ENCODE results near the gene PPP4R1.

Gene PPP4R1

DNA sequence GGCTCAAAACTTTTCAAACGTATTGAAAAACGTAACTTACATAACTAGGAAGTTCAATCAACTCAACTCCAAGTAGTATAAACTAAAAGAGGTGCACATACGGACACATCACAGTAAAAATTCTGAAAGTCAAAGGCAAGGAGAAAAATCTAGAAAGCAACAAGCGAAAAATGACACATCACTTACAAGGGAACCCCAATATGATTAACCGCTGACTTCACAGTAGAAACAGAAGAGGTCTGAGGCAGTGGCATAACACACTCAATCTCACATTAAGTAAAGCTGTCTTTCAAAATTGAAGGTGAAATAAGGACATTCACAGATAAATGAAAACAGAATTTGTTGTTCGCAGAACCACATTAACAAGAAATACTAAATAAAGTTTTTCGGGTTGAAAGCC, 32.7 kb downstream of the PPP4R1 start:
- no peak for DNase-seq

DNA sequence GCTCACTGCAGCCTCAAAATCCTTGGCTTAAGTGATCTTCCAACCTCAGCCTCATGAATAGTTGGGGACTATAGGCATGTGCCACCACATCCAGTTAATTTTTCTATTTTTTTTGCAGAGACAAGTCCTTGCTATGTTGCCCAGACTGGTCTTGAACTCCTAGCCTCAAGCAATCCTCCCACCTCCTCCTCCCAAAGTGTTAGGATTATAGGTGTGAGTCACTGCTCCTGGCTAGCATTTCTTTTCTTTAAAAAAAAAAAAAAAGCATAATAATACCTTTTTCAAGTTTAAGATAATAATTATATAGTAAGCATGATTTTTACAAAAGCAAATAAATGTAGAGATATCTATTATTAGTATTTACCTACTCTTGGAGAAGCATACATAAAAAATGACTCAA, 36.1 kb downstream of the PPP4R1 start:
- DNase-seq, result no peak

DNA sequence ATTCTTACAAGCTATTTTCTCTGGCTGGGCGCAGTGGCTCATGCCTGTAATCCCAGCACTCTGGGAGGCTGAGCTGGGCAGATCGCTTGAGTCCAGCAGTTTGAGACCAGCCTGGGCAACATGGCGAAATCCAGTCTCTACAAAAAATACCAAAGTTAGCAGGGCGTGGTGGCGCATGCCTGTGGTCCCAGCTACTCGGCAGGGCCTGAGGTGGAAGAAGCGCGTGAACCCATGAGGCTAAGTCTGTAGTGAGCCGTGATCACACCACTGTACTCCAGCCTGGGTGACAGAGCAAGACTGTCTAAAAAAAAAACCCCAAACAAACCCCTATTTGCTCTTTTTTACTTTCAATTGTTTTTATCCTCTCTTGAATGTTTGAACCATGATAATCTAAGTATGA, 37.0 kb downstream of the PPP4R1 start:
- DNase-seq, result no peak

DNA sequence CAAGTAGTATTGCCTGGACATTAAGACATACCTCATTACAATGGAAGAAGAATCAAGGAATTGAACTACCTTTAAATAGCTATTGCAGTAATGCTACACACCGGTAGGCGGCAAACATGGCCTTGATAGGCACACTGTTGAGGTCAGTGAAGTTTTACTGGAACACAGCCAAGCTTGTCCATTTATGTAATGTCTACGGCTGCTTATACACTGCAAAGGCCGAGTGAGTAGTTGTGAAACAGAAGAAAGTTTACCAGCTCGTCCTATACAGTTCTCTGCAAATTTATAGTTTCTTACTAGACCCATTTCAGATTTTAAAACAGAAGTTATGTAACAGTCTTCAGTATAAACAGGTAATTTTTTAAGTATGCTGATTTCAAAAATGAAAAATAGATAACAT, 38.8 kb downstream of the PPP4R1 start:
- peak; percentile 91 for DNase-seq

DNA sequence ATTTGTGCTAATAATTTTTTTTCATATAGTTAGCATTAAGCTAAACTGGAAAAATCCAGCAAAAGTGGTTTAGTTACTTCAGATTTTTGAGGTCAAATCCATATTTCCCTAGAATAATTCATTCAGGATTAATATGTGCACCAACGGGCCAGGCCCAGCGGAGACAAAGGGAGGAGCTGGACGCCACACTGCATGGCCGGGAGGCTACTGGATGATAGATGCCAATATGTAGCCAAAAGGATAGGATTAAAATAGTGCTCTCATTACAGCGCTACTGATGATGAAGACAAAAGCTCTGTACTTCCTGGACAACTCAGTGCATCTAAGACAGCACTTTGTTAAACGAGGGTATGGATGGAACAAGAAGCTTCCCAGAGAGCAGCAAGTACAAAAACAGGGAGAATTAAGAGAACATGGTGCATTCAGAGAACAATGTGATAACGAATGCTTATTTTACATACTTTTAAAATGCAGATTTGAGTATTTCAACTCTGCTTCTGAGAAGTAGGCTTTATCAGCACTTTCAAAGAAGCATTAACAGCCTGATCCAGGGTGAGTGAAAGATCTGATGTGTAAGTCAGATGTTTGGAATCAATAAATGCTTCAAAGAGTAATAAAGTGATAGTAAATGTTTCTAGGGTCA, 39.8 kb downstream of the PPP4R1 start:
- no peak for DNase-seq

DNA sequence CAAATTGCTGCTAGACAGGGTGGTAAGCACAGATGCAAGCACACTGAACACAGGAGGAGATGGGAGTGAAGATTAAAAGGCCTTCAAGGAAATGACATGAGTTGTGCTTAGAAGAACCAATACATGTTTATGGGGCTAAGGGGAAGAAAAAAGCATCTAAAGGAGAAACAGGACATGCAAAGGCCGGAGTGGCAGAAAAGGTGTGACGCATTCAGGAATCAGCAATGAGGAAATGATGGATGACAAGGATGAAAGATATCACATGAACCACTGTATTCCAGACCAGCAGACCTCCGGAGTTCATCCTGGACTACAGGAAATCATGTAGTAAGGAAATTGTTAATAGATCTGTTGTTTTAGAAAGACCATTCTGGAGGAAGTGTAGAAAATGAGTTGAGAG, 42.8 kb downstream of the PPP4R1 start:
- DNase-seq, result no peak

DNA sequence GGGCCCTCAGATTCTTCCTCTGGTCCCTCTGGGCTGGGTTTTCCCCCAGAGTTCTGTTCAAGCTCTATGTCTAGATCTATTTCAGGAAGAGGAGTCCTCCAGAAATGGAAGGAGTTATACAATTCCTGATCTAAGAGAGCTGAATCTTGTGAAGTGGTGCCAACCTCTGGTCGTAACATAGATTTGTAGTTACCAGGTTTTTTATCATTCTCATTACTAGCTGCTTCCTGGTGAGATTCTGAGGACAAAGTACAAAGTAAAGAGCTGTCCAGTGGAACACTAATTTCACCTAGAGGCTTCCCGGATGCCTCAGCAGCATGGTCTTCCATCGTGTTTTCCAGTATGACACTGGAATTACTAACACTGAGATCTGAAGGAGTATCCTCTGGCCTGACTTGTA, 44.1 kb downstream of the PPP4R1 start:
- DNase-seq, result no peak

DNA sequence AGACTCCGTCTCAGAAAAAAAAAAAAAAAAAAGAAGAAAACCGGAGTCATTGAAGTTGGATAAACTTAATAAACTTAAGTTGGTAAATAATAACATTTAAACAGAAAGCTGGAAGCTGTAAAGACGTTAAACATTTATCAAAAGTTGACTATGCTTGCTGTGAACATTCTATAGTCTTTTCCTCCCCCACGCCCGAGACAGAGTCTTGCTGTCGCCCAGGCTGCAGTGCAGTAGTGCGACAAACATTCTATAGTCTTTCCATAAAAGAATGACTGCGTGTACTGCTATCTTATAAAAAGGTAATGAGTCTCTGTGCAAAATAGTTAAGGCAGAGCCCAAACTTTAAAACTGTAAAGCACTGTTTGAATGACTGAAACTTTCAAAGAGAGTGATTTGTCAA, 45.2 kb downstream of the PPP4R1 start:
- DNase-seq, result no peak

DNA sequence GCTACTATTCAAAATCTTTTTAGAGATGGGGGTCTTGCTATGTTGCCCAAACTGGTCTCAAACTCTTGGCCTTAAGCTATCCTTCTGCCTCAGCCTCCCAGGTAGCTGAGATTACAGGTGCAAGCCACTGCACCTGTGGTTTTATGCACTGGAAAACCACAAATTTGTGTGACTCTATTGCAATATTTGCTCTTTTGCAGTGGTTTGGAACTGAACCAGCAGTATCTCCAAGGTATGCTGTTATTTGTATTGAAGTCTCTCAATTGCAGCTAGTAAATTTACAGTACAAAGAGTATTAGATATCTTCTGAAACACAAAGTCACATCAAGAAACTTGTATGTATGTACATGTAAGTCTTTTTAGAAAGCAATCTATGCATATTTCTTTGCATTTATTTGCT, 46.2 kb downstream of the PPP4R1 start:
- DNase-seq, result no peak

DNA sequence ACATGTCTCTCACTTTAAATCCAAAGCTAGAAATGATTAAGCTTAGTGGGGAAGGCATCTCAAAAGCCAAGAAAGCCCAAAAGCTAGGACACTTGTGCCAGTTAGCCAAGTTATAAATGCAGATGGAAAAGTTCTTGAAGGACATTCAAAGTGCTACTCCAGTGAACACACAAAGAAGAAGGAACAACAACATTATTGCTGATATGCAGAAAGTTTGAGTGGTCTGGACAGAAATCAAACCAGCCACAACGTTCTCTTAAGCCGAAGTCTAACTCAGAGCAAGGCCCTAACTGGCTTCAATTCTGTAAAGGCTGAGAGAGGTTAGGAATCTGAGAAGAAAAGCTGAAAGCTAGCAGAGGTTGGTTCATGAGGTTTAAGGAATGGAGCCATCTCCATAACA, 49.0 kb downstream of the PPP4R1 start:
- no peak for DNase-seq

DNA sequence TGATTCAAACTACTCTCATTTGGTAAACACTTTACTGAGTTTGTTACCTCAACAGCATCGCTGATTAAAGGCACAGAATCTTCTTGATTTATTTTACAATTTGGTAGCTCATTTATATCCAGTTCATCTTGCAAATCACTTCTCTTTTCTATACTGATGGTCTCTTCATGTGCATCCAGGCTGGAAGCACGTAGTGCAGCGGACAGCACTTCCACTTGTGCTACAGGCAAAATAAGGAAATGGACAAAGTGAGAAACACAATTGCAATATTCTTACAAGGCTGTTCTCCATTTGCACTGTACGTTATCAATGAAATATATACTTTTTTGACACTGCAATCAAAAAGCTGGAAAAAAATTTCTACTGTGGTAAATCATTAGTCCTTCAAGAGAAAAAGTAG, 51.0 kb downstream of the PPP4R1 start:
- DNase-seq, result peak; percentile 46

DNA sequence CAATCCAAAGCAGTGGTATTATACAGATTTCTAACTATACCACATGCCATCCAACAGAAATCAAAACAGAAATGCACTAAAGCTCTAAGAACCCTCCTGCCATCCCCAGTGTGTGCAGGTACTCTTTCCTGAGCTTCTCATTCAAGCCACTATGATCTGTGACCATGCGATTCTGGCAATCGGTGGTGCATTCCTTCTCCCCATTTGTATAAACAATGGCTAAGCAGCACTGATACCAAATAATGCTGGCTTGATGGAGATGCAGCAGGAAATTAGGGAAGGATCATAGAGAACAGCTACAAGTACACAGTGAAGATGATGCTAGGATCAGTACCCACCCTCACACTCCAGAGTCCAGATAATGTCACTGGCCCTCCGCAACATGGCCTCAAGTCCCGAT, 51.8 kb downstream of the PPP4R1 start:
- DNase-seq, result no peak

DNA sequence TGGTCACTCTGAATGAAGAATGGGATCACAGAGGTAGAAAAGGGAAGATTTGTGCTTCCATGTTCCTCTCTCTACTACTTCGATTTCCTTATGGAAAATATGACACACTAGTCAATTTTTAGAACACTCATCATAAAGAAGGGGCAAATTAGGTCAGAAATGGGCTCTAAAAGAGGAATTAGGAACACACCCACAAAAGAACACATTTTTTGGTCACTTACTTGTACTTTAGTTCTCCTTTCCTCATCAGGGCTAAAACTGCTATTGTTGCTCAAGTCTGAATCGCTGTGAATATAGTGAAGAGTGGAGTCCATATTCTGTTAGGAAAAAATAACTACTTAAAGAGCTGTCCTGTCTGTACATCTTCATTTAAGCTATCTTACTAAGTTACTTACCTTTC, 52.6 kb downstream of the PPP4R1 start:
- DNase-seq, result peak; percentile 78

DNA sequence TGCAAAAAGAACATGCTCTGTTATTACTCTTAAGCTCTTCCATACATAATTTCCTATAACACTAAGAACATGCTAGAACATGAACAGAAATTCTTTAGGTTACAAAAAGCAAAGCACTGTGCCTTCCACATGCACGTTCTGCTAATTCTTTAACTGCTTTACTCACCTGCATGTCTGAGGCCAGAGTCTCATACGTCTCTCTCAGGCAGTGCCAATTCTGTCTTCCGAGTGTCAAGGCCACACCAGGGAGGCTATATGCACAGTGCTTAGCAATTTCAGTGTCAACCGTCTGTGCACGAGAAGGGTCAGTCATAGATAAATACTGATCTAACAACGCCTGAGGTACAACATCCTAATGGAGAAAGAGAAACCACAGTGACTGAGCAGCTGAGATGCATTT, 55.1 kb downstream of the PPP4R1 start:
- DNase-seq, result no peak

DNA sequence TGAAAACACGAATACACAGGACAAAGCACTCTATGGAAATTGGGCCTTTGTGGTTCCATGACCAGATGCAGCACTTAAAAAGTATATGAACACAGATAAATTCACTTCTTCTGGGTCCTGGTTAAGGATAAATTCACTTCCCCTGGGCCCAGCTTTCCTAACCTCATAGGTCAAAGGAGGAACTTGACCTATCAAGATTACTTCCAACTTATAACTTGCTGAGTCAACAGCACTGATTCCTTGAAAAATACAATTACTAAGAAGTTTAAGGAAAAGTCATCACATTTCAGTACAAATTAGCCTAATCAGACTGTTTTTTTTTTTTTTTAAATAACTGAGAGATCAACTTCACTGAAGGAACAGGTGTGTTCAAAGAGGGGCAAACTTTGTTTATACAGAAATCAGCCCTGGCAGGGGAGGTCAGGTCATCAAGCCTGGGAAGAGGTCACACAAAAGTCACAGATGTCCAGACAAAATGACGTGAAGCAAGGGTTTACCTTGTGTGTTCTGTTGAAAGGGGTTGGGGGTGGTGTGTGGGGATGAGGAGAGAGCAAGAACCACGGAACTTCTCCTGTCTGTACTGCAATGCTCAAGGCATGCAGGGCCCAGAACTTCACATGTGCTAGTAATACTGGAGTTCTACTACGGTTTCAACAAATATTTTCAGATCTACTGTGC, 55.8 kb downstream of the PPP4R1 start:
- peak; percentile 20 for DNase-seq

DNA sequence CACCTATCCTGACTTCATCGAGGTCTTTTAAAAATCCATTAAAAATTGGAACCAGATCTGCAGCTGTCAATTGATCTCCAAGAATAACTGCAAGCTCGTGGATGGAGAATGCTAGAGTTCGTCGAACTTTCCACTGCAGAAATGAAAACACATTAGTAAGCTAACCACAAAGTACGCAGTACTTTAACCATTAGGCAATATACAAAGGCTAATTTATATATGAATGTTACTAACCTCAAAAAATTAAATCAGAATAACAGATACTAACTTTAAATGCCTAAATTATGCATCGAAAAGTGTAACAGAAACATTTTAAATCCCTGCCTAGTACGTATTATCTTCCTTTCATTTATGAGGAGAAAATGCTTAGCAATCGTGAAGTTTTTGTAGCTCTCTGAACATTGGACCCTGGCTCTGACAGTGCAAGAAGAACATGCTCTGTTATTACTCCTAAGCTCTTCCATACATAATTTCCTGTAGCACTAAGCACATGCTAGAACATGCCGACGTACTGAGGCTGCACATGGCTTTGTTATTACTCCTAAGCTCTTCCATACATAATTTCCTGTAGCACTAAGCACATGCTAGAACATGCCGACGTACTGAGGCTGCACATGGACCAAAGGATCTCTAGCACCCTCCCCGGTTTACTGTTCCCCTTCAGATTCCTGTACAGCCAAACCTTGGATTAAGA, 57.0 kb downstream of the PPP4R1 start:
- no peak for DNase-seq

DNA sequence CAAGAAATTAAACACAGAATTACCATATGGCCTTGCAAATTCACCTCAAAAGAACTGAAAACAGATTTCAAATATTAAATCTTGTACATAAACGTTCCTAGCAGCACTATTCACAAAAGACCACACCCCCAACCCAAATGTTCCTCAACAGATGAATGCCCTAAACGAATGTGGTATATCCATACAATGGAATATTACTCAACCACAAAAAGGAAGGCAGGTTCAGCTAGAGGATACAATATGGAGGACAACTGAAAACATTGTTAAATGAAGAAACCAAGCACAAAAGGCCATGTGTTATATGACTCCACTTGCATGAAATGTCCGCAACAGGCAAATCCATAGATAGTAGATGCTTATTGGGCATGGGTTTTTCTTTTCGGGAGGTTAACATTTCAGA, 61.7 kb downstream of the PPP4R1 start:
- DNase-seq, result no peak

DNA sequence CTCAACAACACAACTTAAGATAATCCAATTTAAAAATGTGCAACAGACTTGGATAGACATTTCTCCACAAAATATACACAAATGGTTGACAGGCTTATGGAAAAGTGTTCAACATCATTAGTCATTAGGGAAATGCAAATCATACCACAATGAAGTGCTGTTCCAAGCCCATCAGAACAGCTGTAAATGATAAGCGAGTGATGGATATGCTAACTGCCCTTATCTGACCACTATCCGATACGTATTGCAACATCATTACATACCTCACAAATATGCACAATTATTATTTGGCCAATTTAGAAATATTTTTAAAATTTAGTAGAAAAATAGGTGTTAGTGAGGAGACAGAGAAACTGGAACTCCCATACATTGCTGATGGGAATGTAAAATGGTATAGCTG, 62.2 kb downstream of the PPP4R1 start:
- DNase-seq, result no peak

DNA sequence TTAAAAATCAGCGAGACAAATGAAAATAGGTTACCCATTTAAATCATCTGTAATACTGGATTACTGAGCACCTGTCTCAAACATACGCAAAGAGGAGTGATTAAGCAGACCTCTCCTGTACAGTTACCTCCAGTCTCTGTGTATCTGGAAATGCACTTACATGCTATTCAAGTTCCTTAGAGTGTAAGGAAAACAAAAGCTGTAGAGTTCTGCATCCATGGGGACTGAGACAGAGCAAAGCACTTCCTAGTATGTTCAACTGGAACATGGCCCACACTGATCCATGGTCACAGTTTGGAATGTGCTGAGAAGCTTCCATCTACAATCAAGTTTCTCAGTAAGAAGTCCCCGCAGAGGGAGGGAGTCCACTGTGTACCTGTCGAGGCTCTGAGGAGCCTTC, 63.9 kb downstream of the PPP4R1 start:
- DNase-seq, result no peak

DNA sequence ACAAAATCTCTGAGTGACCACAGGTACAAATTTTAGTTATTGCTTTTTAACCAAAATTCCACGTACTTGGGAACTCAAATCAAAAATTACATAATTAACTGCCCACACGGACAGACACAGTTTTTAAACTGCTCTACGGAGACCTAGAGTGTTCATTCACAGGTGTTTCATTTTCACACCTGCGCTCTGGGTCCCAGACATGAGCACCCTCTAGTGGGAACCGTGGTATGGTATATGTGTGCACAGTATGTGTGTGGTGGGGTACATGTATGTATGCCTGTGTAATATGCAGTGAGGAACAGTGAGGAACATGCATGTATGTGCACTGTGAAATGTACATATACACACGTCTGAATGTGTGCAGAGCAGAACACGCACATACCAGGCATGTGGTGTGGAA, 65.0 kb downstream of the PPP4R1 start:
- DNase-seq, result no peak

DNA sequence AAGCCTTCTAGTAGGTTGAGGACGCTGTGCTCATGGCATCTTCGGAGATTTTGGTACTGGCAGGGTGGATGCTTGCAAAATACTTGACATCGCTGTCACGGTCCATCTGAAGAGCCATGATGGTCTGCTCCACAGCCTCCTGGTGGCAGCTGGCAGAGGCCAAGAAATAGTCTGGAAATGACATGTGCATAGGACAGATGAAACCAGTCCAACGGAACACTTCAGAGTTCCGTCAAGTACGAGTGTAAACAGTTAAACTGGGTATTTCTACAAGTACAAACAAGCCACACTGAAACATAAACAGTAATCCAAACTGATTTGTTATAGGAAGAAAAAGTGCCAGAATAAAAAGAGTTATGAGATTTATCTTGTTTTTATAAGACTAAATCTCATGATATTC, 66.6 kb downstream of the PPP4R1 start:
- DNase-seq, result no peak

DNA sequence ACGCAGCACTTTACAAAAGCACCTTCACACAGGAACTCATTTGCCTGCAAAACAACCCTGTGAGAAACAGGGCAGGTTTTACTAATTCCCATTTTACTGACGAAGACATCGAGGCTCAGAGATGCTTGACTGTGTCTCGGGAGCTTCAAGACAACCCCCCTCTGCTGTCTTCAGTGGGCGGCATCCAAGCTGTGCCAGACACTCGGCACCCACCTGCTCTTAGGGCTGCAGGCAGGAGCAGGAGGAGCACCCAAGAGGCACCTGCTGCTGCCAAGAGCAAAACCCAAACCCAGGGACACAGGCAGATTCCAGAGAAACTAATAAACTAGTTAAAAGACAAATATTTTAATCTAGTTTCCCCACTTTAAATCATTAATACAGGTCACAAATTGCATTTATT, 67.9 kb downstream of the PPP4R1 start:
- no peak for DNase-seq

DNA sequence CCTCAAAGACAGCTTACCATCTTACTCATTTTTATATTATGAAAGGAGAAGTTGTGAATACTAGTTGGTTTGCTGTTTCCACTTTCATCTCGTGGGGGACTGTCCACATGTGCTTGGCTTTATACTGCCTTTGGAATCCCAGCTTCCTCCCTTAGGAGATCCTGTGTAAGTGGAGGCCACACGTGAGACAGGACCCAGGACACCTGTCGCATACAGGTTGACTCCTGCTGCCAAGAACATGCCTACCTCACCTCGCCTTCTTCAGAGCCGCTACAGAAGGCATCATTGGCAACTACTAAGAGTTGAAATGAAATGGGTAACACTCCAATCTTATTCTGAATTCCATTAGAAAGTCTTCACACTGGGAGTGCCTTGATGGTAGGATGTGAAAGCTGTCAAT, 69.3 kb downstream of the PPP4R1 start:
- DNase-seq, result no peak

DNA sequence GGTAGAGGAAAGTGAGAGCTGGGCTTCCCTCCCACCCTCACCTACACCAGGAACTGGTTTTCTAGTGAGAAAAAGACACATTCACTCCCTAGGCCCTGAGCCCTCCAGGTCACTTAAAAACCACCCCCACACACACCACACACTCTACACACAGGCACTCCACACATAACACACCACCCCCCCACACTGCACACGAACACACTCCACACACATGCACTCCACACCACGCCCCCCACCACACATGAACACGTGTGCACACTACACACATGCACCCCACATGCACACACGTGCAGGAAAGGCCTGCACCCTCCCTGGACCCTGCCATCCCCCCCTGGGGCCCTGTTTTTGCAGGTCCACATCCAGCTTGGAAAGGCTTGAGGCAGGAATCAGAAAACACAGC, 71.4 kb downstream of the PPP4R1 start:
- DNase-seq, result no peak

DNA sequence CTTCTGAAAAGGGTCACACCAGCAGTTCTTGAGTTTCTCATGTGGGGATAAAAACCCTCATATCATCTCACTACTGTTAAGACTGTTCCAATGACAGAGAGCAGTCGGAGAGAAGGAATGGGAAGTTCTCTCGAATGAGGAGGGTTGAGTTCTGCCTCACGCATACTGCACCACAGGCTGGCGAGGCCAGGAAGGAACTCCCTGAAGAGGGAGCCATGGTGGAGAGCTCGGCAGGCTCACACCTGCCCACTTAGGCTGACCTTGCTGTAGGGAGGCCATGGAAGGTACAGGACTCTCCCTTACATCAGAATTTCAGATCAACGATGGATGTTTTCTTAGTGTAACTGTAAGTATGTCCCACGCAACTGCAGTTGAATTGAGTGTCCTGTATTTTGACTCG, 74.4 kb downstream of the PPP4R1 start:
- no peak for DNase-seq
